Measurements from ENCODE around the gene ACSL1. TPM values are rescaled to one million over a fixed set of nuclear protein-coding genes. Genes with fewer than 3 reads are reported as not detected.

The ACSL1 gene
- total and polyA plus RNA-seq, 9 of the 15 experiments (the other 6 are each of a cell fraction or from before 2014, with no cell fraction given), result 6.7 to 24.1 (median 15.0) TPM

GRCh38 chr4:184706453-184706852 is 119.3 kb downstream of the ACSL1 start:
- ATAC-seq (no peak), DNase-seq (ENCODE audit: extremely low read depth in 1 of 4, low spot score in 3 of 4) (no peak), FAIRE-seq (no peak)
- no peak overlapping the region for H3K4me3 ChIP-seq
- in situ Hi-C loops (cut with MboI), result no loop called here
- no peaks in the 10 kb centered on the region for H3K79me2 ChIP-seq (ENCODE audit: control insufficient read depth, insufficient read depth, low read length)
- 53% methylated on average over 1 of the region's 1 CpG for WGBS (ENCODE audit: insufficient coverage, low coverage, missing lambda C conversion rate)
- no peak overlapping the region for H3K27ac ChIP-seq (ENCODE audit: extremely low read depth, low read depth, low read length)
- no peaks in the 10 kb centered on the region for H4K20me1 ChIP-seq (replicated peaks; ENCODE audit: control insufficient read depth, insufficient read depth, low read length)
- H3K36me3 ChIP-seq (ENCODE audit: control insufficient read depth, insufficient read depth, low read length), result peaks cover 86% of the 10 kb centered on the region
- H3K4me1 ChIP-seq (replicated peaks in 1 of 2; ENCODE audit: control insufficient read depth in 2 of 2, insufficient read depth in 2 of 2, low read length in 2 of 2), result no peaks in the 10 kb centered on the region
- H3K9me3 ChIP-seq (replicated peaks; ENCODE audit: control insufficient read depth, insufficient read depth, low read depth, low read length), result no peaks in the 10 kb centered on the region
- ChIA-PET POLR2A (no interaction called here), CTCF (ENCODE audit: low intra/inter-chr PET ratio) (no interaction called here)
- no TSS peak for BruUV-seq (replicated peaks)
- H3K9ac ChIP-seq (ENCODE audit: insufficient read depth in 1 of 2, low read depth in 2 of 2, low read length in 2 of 2), result no peak overlapping the region
- H2AFZ ChIP-seq (ENCODE audit: low read depth, low read length), result no peak overlapping the region
- TF ChIP-seq KDM1A (IDR thresholded peaks at IDR 0.05) (no peak), ZC3H8 (IDR thresholded peaks at IDR 0.05) (no peak), MCM7 (IDR thresholded peaks at IDR 0.05) (no peak), E2F3 (CRISPR knock-in tag; IDR thresholded peaks at IDR 0.05) (no peak), POLR3G (IDR thresholded peaks at IDR 0.05; ENCODE audit: extremely low read depth, insufficient read length, insufficient replicate concordance) (no peak), PTBP1 (IDR thresholded peaks at IDR 0.05; ENCODE audit: low read depth, low read length) (no peak)
- TF ChIP-seq, protein P1, sequence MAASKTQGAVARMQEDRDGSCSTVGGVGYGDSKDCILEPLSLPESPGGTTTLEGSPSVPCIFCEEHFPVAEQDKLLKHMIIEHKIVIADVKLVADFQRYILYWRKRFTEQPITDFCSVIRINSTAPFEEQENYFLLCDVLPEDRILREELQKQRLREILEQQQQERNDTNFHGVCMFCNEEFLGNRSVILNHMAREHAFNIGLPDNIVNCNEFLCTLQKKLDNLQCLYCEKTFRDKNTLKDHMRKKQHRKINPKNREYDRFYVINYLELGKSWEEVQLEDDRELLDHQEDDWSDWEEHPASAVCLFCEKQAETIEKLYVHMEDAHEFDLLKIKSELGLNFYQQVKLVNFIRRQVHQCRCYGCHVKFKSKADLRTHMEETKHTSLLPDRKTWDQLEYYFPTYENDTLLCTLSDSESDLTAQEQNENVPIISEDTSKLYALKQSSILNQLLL (CRISPR knock-in tag; IDR thresholded peaks at IDR 0.05; ENCODE audit: borderline replicate concordance), result no peak
- TF ChIP-seq, protein P2, sequence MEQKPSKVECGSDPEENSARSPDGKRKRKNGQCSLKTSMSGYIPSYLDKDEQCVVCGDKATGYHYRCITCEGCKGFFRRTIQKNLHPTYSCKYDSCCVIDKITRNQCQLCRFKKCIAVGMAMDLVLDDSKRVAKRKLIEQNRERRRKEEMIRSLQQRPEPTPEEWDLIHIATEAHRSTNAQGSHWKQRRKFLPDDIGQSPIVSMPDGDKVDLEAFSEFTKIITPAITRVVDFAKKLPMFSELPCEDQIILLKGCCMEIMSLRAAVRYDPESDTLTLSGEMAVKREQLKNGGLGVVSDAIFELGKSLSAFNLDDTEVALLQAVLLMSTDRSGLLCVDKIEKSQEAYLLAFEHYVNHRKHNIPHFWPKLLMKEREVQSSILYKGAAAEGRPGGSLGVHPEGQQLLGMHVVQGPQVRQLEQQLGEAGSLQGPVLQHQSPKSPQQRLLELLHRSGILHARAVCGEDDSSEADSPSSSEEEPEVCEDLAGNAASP (IDR thresholded peaks at IDR 0.05), result no peak
- TF ChIP-seq, protein P3, sequence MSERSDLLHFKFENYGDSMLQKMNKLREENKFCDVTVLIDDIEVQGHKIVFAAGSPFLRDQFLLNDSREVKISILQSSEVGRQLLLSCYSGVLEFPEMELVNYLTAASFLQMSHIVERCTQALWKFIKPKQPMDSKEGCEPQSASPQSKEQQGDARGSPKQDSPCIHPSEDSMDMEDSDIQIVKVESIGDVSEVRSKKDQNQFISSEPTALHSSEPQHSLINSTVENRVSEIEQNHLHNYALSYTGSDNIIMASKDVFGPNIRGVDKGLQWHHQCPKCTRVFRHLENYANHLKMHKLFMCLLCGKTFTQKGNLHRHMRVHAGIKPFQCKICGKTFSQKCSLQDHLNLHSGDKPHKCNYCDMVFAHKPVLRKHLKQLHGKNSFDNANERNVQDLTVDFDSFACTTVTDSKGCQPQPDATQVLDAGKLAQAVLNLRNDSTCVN (CRISPR knock-in tag; IDR thresholded peaks at IDR 0.05), result no peak
- no peak overlapping the region for H3K4me2 ChIP-seq (ENCODE audit: insufficient read depth, low read length)
- intact Hi-C loops (cut with micrococcal nuclease), result no loop called here
- no peaks in the 10 kb centered on the region for H3K27me3 ChIP-seq (ENCODE audit: control insufficient read depth in 2 of 2, insufficient read depth in 2 of 2, low read length in 2 of 2)
- H3K9me1 ChIP-seq (ENCODE audit: control insufficient read depth, insufficient read depth, low read length), result no peaks in the 10 kb centered on the region

Measured in K562 (cell line).